DOHH2 (cell line): ENCODE measurements around the gene SOBP.

ENCODE experiments used
- EZH2phosphoT487 ChIP-seq: fragments of 200-600 bp; sonication (generic); IDR thresholded peaks from 2 replicates; pipeline ENCODE4 v1.6.1; 2017; ENCODE audit warnings: borderline replicate concordance, mild to moderate bottlenecking, antibody characterized with exemption, low read length, moderate library complexity, mixed read lengths
- TF ChIP-seq, protein P1 (sequence below): fragments of 200-600 bp; sonication (generic); IDR thresholded peaks from one replicate; pipeline ENCODE4 v1.5.1; 2014; ENCODE audit warnings: antibody characterized with exemption, mild to moderate bottlenecking, low read depth, low read length; ENCODE audit not compliant: poor library complexity, severe bottlenecking

DNA sequence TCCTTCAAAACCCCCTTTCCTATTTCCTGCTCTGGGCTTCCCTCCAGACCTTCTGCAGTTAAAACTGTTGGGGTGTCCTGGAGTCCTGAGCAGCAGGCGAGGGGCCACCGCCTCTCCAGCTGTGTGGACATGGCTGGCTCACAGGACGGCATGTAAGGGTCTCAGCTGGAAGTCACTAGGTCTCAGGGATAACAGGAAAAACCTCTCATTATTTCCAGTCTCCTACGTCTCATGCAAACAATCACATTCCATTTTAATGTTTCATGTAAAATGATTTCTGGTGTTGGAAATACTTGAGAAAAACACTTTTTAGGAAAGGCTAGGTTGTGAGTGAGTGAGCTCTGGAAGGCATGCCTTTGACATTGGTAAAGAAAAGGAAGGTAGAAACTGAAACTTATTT, 175.5 kb downstream of the SOBP start:
- TF ChIP-seq, protein P1, sequence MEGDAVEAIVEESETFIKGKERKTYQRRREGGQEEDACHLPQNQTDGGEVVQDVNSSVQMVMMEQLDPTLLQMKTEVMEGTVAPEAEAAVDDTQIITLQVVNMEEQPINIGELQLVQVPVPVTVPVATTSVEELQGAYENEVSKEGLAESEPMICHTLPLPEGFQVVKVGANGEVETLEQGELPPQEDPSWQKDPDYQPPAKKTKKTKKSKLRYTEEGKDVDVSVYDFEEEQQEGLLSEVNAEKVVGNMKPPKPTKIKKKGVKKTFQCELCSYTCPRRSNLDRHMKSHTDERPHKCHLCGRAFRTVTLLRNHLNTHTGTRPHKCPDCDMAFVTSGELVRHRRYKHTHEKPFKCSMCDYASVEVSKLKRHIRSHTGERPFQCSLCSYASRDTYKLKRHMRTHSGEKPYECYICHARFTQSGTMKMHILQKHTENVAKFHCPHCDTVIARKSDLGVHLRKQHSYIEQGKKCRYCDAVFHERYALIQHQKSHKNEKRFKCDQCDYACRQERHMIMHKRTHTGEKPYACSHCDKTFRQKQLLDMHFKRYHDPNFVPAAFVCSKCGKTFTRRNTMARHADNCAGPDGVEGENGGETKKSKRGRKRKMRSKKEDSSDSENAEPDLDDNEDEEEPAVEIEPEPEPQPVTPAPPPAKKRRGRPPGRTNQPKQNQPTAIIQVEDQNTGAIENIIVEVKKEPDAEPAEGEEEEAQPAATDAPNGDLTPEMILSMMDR, result no peak
- no peak for TF ChIP-seq EZH2phosphoT487
